Measurements from ENCODE around the gene PDE6D. TPM values are rescaled to one million over a fixed set of nuclear protein-coding genes. Genes with fewer than 3 reads are reported as not detected.

Gene PDE6D
- total RNA-seq, 3 donors from 2014 or later (not counting 1 experiment from before 2014, with no cell fraction given) = 21.6 to 29.2 (median 22.8) TPM

DNA sequence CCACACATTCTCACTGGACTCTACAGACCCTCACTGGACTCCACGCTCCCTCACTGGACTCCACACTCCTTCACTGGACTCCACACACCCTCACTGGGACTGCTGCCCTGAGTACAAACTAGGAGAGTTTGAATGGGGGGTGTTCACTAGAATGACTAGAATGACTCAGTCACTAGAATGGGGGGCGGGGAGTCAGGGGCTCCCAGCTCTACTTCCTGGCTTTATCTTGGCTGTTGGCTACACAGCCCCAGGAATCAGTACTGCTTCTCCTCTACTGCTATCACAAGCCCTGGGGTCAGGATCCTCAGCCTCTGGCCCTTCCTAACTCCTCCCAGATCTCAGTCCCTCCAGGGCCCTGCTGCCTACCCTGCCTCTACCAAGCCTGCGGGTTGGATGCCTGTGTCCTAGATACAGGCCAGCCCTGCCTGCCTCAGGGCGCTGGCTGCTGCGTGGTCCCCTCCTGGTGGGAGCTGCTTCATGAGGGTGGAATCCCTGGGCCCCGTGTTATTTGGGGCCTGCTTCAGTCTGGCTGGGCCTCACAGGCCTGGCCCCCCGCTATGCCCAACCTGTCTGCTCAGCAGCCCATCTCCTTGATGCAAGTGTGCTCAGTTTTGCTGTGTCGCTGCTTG is 65.0 kb downstream of the PDE6D start:
- no peak overlapping the region for H3K27ac ChIP-seq (ENCODE audit: low read length)
- no peaks in the 10 kb centered on the region for H3K27me3 ChIP-seq (ENCODE audit: control insufficient read depth, insufficient read depth, low read length)
- intact Hi-C loops (cut with micrococcal nuclease) = loop anchor here (1.0 kb wide), 3 partner anchors 29 to 104 kb away; no protein-coding TSS in a partner anchor
- H3K36me3 ChIP-seq (ENCODE audit: control insufficient read depth, insufficient read depth, low read length) = peaks cover 27% of the 10 kb centered on the region
- H3K9me3 Mint-ChIP-seq = no peaks in the 10 kb centered on the region
- DNase-seq (no peak), ATAC-seq (no peak)
- H3K4me3 ChIP-seq (ENCODE audit: low read length) = no peak overlapping the region
- H3K4me3 Mint-ChIP-seq = peak overlapping the region; percentile 70
- H3K27me3 Mint-ChIP-seq (ENCODE audit: low read depth in 2 of 2) = peaks cover 0 to 4% of the 10 kb centered on the region in 2 donors
- H3K27ac Mint-ChIP-seq = peak overlapping the region; percentile 97
- TF ChIP-seq, protein P1, sequence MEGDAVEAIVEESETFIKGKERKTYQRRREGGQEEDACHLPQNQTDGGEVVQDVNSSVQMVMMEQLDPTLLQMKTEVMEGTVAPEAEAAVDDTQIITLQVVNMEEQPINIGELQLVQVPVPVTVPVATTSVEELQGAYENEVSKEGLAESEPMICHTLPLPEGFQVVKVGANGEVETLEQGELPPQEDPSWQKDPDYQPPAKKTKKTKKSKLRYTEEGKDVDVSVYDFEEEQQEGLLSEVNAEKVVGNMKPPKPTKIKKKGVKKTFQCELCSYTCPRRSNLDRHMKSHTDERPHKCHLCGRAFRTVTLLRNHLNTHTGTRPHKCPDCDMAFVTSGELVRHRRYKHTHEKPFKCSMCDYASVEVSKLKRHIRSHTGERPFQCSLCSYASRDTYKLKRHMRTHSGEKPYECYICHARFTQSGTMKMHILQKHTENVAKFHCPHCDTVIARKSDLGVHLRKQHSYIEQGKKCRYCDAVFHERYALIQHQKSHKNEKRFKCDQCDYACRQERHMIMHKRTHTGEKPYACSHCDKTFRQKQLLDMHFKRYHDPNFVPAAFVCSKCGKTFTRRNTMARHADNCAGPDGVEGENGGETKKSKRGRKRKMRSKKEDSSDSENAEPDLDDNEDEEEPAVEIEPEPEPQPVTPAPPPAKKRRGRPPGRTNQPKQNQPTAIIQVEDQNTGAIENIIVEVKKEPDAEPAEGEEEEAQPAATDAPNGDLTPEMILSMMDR (IDR thresholded peaks at IDR 0.05) = no peak
- H3K9me3 ChIP-seq (ENCODE audit: control insufficient read depth, insufficient read depth, low read length) = no peaks in the 10 kb centered on the region
- H3K4me1 Mint-ChIP-seq = peaks cover 27 to 43% of the 10 kb centered on the region in 2 donors
- peaks cover 13% of the 10 kb centered on the region for H3K36me3 Mint-ChIP-seq
- peaks cover 48% of the 10 kb centered on the region for H3K4me1 ChIP-seq (ENCODE audit: control insufficient read depth, insufficient read depth, low read length)
- 94% methylated on average over 8 of the region's 8 CpGs for WGBS (ENCODE audit: insufficient coverage)

DNA sequence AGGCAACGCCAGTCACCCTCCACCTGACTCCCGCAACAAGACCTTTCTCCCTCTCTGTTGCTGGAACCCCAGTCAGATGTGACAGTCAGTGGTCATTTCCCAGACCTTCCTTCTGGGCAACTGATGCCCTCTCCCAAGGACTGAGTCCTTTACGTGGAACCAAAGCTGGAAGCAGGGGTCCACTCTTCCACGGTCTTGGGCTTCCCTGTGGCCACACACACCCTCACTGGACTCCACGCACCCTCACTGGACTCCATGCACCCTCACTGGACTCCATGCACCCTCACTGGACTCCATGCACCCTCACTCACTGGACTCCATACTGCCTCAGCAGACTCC is 65.6 kb downstream of the PDE6D start:
- Mint-ChIP-seq H3K36me3 (peaks cover 13% of the 10 kb centered on the region), H3K9me3 (no peaks in the 10 kb centered on the region), H3K27ac (peak overlapping the region; percentile 97), H3K27me3 (ENCODE audit: low read depth in 2 of 2) (peaks cover 0 to 4% of the 10 kb centered on the region in 2 donors), H3K4me3 (no peak overlapping the region), H3K4me1 (peaks cover 31 to 48% of the 10 kb centered on the region in 2 donors)
- intact Hi-C loops (cut with micrococcal nuclease) = loop anchor here (1.0 kb wide), 3 partner anchors 28 to 103 kb away; no protein-coding TSS in a partner anchor
- H3K4me3 ChIP-seq (ENCODE audit: low read length) = no peak overlapping the region
- H3K27me3 ChIP-seq (ENCODE audit: control insufficient read depth, insufficient read depth, low read length) = no peaks in the 10 kb centered on the region
- H3K4me1 ChIP-seq (ENCODE audit: control insufficient read depth, insufficient read depth, low read length) = peaks cover 48% of the 10 kb centered on the region
- H3K36me3 ChIP-seq (ENCODE audit: control insufficient read depth, insufficient read depth, low read length) = peaks cover 27% of the 10 kb centered on the region
- no peak overlapping the region for H3K27ac ChIP-seq (ENCODE audit: low read length)
- no peaks in the 10 kb centered on the region for H3K9me3 ChIP-seq (ENCODE audit: control insufficient read depth, insufficient read depth, low read length)
- peak in 1 of 3 donors; percentile 3 for ATAC-seq
- TF ChIP-seq, protein P1 (IDR thresholded peaks at IDR 0.05) = no peak
- DNase-seq = no peak
- WGBS (ENCODE audit: insufficient coverage) = 46% methylated on average over 5 of the region's 5 CpGs

DNA sequence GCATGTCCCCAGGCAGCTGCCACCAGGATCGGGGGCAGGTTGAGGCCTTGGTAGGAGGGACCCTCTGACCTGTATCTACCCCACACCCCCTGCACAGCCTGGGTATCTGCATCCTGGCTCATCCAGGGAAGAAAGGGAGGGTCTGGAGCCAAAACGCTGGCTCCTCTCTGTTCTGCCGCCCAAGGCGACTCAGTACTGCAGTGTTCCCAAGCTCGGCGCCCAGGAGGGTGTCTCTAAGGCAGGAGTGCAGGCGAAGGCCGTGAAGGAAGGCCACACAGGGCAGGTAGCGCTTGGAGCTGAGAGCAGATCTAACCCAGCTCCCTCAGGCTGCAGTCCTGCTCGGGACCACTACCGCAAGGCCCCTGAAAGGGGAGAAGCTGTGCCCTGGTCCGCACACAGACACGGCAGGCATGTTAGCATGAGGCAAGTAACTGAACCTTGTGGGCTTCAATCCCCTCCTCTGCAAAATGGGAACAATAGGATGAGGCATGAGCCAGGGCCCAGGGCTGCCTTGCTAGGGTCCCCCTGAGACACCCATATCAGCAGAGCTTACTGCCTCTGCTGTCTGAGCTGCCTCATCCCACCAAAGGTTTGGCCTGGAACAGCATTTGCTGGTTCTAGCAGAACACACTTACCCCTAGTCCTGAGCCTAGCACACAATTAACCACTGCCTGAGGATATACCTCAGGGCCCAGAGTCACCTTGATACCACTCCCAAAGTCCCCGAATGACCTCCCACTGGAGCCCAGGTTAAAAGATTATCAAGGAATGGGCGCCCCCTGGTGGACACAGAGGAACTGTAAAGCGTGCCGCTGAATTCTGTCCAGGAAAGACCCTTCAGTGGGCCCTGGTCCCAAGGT is 66.2 kb downstream of the PDE6D start:
- H3K36me3 Mint-ChIP-seq = peaks cover 13% of the 10 kb centered on the region
- H3K9me3 Mint-ChIP-seq = no peaks in the 10 kb centered on the region
- H3K4me3 Mint-ChIP-seq = peak overlapping the region; percentile 47
- Histone ChIP-seq H3K4me3 (ENCODE audit: low read length) (no peak overlapping the region), H3K27me3 (ENCODE audit: control insufficient read depth, insufficient read depth, low read length) (no peaks in the 10 kb centered on the region), H3K27ac (ENCODE audit: low read length) (peak overlapping the region; percentile 69), H3K4me1 (ENCODE audit: control insufficient read depth, insufficient read depth, low read length) (peaks cover 49% of the 10 kb centered on the region), H3K9me3 (ENCODE audit: control insufficient read depth, insufficient read depth, low read length) (no peaks in the 10 kb centered on the region), H3K36me3 (ENCODE audit: control insufficient read depth, insufficient read depth, low read length) (peaks cover 27% of the 10 kb centered on the region)
- ATAC-seq (peak in 1 of 3 donors; percentile 25), DNase-seq (peak; percentile 78 to 87)
- intact Hi-C loops (cut with micrococcal nuclease) = loop anchor here (1.0 kb wide), 3 partner anchors 28 to 103 kb away; no protein-coding TSS in a partner anchor
- peak overlapping the region; percentile 97 for H3K27ac Mint-ChIP-seq
- peaks cover 31 to 48% of the 10 kb centered on the region in 2 donors for H3K4me1 Mint-ChIP-seq
- TF ChIP-seq, protein P1 (IDR thresholded peaks at IDR 0.05) = peak; percentile 93
- WGBS (ENCODE audit: insufficient coverage) = 68% methylated on average over 17 of the region's 17 CpGs
- H3K27me3 Mint-ChIP-seq (ENCODE audit: low read depth in 2 of 2) = peaks cover 0 to 4% of the 10 kb centered on the region in 2 donors
